Measurements from ENCODE around the gene SIGLEC1.

SIGLEC1 gene

DNA sequence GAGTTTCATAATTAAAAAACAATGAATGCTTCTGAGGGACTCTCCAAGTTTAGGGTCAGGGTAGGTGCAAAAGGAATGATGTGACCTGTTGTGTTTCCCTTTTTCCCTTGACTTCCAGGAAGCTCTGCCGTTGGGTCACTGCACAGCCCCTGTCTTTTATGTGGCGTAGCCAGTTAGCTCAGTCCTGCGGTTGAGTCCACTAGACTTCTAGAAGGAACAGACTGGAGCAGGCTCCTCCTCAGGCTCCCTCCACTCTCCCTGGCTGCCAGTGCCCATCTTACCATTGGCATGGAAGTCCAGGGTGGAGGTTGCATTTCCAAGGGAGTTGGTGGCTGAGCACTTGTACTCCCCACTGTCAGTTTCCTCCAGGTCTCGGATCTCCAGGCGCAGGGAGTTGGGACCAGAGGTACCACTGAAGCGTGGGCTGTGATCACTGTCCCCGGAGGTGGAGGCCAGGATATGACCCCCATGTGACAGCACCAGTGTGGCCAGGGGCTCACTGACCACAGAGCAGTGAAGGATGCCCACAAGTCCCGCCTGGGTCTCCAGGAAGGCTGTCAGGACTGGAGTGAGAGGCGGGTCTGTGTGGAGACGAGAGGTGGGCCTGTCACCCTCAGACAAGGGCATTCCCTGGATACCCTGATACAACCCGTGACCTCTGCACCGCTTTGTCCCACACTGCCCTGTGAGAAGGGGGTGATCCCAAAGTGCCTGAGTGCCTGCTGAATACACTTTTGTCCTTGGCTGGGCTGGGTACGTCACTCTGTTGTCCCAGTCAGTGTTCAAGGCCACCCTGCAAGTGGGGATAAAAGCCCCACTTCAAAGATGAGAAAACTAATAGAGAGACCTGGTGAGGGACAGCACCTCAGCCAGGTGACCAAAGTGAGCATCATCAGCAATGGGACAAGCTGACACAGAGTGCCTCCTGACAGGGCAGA, 11.1 kb downstream of the SIGLEC1 start:
- no peak for DNase-seq (ENCODE audit: low read depth, low spot score)

DNA sequence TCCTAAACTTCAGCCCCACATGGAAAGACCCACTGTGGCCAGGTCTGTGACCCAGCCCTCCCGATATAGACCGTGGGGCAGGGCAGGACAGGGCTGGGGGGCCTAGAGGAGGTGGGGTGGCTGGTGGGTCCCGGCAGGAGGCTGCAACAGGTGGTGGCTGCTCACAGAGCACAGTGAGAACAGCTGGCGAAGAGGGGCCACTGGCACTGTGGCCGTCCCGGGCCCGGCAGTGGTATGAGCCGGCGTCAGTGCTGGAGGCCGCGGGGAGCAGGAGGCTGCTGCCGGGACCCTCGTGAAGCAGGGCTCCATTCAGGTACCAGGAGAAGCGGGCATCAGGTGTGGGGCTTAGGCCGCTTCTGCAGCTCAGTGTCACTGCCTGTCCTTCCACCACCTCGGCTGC, 13.4 kb downstream of the SIGLEC1 start:
- DNase-seq (ENCODE audit: low read depth, low spot score), result no peak

- DNase-seq (ENCODE audit: low read depth, low spot score), result no peak
Measured at GRCh38 chr20:3698591-3699001, 13.8 kb downstream of the SIGLEC1 start.

GRCh38 chr20:3697588-3698305, 14.7 kb downstream of the SIGLEC1 start:
- peak; percentile 83 for DNase-seq (ENCODE audit: low read depth, low spot score)

DNA sequence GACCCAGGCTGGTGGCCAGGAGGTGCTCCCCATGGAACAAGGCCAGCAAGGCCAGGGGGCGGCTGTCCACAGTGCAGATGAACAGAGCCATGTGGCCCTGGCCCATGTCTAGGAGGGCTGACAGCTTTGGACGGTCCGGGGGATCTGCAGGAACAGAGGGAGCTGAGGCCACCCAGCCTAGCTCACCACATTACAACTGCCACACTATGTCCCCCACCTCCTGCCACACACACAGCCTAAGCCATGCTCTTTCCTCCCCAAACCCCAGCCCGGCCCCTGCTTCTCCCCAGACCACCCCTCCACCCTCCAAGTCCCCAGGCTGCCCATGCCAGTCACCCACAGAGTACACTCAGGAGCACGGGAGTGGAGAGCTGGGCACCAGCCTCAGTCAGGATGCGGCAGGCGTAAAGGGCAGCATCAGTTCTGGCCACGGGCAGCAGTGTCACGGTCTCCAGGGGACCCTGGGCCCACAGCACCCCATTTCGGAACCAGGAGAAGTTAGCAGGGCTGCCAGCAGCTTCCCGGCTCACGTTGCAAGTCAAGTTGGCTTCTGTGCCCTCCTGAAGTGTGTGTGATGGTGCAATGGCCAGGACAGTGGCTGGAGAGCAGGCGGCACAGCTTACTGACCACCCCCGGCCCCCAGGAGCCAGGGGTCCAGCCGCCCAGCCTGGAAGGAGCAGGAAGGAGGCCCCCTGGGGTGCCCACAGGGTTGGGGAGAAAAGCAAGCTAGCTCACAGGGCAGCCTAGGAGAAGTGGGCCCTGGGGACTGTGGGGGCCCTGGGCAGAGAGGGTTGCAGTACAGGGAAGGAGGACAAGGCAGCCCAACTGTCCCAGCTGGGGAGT, 15.4 kb downstream of the SIGLEC1 start:
- no peak for DNase-seq (ENCODE audit: low read depth, low spot score)

GRCh38 chr20:3696200-3696599, 16.2 kb downstream of the SIGLEC1 start:
- no peak for DNase-seq (ENCODE audit: low read depth, low spot score)

- DNase-seq (ENCODE audit: low read depth, low spot score), result no peak
Measured at GRCh38 chr20:3694864-3695263, 17.5 kb downstream of the SIGLEC1 start.

DNA sequence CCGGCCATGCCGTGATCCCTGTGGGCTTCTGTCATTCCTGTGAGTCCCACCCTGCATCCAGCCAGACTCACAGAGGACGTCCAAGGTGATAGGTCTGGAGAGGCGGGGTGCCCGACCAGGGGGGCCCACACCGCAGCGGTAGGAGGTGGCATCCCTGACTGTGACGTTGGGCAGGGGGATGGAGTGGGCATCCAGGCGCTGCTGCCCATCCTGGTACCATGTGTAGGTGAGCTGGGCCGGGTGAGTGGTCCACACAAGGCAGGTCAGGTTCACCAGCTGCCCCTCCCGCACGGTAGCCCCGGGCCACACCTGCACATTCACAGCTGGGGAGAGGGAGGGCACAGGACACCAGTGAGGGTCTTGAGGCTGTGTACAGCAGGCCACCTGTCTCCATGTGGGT, 19.0 kb downstream of the SIGLEC1 start:
- DNase-seq (ENCODE audit: low read depth, low spot score), result no peak

- no peak for DNase-seq (ENCODE audit: low read depth, low spot score)
Measured at GRCh38 chr20:3692706-3693294, 19.6 kb downstream of the SIGLEC1 start.

DNA sequence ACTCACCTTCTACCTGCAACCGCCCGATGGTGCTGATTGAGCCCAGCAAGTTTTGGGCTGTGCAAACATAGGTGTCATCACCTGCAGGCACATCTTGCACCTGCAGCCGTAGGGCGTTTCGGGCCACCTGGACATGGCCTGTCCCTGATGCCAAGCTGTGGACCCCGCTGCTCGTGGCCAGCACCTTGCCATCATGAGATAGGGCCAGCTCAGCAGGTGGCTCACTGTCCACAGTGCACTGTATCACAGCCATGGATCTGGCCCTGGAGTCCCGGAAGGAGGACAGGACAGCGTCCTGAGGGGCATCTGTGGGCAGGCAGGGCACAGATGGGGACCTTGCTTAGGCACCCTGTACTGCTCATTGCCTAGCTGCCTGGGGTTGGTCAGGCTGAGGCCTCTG, 20.5 kb downstream of the SIGLEC1 start:
- no peak for DNase-seq (ENCODE audit: low read depth, low spot score)

DNA sequence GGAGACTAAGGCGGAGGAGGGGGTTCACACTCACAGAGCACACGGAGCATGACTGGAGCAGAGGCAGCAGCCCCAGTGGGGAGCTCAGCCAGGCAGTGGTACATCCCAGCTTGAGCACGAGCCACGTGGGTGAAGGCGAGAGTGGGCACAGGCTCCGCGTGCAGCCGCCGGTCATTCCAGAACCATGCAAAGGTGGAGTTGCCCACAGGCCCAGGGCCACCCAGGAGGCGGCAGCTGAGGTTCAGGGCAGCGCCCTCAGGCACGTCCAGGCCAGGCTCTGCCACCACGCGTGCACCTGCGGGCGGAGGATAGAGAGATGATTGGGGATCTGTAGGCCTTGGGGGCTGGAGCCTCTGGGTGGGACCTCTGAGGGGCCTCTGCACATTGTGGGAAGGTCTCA, 21.1 kb downstream of the SIGLEC1 start:
- no peak for DNase-seq (ENCODE audit: low read depth, low spot score)

DNA sequence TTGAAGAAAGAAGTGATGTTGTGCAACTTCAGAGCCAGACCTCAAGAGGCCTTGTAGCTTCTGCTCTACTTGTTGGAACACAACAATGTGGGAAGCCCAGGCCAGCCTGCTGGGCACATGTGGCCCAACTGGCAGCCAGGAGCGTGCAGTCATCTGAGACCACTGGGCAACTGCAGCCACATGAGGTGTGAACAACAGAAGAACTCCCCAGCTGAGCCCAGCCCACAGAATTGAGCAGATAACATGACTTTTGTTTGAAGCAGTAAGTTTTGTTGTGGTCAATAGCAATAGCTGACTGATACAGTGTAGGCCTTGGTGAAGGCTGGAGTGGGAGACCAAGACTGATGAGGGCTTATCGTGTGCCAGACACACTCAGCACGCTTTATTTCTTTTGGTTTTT, 22.0 kb downstream of the SIGLEC1 start:
- no peak for DNase-seq (ENCODE audit: low read depth, low spot score)

GRCh38 chr20:3689978-3690377, 22.4 kb downstream of the SIGLEC1 start:
- no peak for DNase-seq (ENCODE audit: low read depth, low spot score)

- DNase-seq (ENCODE audit: low read depth, low spot score), result no peak
Measured at GRCh38 chr20:3687655-3688054, 24.7 kb downstream of the SIGLEC1 start.

GRCh38 chr20:3686867-3687321, 25.5 kb downstream of the SIGLEC1 start:
- no peak for DNase-seq (ENCODE audit: low read depth, low spot score)

GRCh38 chr20:3686421-3686820, 26.0 kb downstream of the SIGLEC1 start:
- DNase-seq (ENCODE audit: low read depth, low spot score), result no peak

GRCh38 chr20:3685341-3685740, 27.1 kb downstream of the SIGLEC1 start:
- DNase-seq (ENCODE audit: low read depth, low spot score), result no peak

DNA sequence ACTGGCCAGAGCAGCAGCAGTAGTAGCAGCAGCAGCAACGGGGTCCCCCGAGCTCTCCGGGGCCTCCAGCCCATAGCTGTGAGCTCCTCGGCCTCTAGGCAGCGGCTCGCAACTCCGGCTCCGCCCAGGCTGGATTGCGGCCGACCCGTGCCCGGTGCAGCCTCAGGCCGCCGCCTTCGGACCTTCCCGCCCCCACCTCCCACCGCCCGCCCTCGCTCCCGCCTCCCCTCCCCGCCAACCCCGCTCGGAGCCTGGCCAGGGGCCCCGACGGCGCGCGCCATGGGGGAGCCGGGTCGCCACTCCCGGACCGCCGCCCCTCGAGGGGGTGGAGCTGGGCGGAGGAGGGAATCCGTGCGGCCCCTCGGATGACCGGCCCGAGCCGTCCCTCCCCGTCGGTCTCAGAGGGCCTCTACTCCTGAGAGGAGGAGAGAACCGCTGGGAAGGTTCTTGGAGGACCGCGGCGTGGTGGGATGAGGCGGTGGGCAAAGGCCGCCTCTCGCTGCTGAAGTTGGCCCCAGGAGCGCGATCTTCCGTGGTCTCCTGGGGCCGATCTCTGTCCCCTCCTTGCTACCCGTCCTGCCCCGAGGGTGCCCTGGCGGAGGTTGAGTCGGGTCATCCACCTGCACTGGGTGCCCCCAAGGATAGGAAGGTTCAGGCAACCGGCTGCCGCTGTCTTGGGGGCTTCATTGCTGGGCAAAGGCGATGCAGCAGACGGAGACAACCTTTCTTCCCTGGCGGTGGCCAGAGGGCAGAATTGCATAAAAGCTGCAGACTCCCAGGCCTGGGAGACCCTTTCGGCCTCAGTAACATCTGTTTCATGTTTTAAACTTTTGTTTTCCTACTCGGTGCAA, 30.2 kb downstream of the SIGLEC1 start, which contains the start of gene ADAM33:
TSS of gene ADAM33 (minus strand) at position 80 of the 851 bp plus-strand sequence. CDS start at position 74, 6 bp downstream.
- peak; percentile 44 for DNase-seq (ENCODE audit: low read depth, low spot score)

DNA sequence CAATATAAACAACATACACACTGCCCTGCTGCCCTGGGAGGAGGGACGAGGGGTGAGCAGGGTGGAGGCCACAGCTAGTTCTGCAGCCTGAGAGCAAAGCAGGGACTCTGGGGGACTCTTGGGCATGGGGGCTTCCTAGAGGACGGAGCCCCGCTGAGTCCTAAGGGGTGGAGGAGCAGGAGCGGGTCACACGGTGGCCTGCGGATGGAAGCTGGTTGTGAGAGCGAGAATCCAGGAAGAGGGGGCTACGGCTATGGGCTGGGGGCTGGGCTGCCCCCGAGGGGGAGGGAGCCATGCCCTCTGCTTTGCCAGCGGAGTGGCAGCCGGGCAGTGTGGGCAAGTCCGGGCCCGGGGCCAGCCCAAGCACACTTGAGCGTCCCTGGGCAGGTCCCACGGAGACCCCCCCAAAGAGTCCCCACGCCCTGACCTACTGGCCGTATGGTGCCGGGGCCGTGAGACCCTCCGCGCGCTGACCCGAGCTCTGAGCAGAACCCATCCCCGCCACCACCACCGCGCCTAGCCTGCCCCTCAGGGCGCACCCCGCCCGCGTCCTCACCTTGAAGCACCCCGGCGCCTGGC, 31.0 kb downstream of the SIGLEC1 start:
- DNase-seq (ENCODE audit: low read depth, low spot score), result no peak

Data from ELF-1 (cell line).